K562 (cell line): ENCODE results near the gene FYTTD1. TPM values are rescaled to one million over a fixed set of nuclear protein-coding genes. Genes with fewer than 3 reads are reported as not detected.

Experiments
- ARID1B ChIP-seq: fragments of 450-650 bp; IDR thresholded peaks from 2 replicates; pipeline ENCODE4 v1.6.1; 2016; ENCODE audit warnings: antibody characterized with exemption, mild to moderate bottlenecking, inconsistent platforms
- BDP1 ChIP-seq: IDR thresholded peaks from 3 replicates; pipeline ENCODE4 v1.6.1; 2011; ENCODE audit not compliant: insufficient read length, insufficient read depth
- CTBP1 ChIP-seq: fragments of 450-650 bp; IDR thresholded peaks from 2 replicates; pipeline ENCODE4 v1.6.1; 2016; ENCODE audit warnings: borderline replicate concordance
- DIDO1 ChIP-seq: fragments of 450-650 bp; IDR thresholded peaks from 2 replicates; pipeline ENCODE4 v1.6.1; 2016; ENCODE audit warnings: low read depth, missing biosample characterization, missing genetic modification characterization
- DPF2 ChIP-seq: fragments of 450-650 bp; IDR thresholded peaks from 2 replicates; pipeline ENCODE4 v1.6.1; 2016
- ESRRA ChIP-seq: fragments of 450-650 bp; IDR thresholded peaks from 2 replicates; pipeline ENCODE4 v1.6.1; 2014; ENCODE audit warnings: low read depth, mild to moderate bottlenecking, moderate library complexity, borderline replicate concordance
- GATA2 ChIP-seq: sonication (generic); formaldehyde crosslinking; IDR thresholded peaks from 2 replicates; pipeline ENCODE4 v1.4.0; 2020; ENCODE audit warnings: mild to moderate bottlenecking, missing genetic modification reagents
- KLF16 ChIP-seq: IDR thresholded peaks from 2 replicates; pipeline ENCODE4 v1.6.1; 2016; ENCODE audit warnings: antibody characterized with exemption
- ZBTB12 ChIP-seq: fragments of 250-450 bp; sonication (Bioruptor Pico); IDR thresholded peaks from 2 replicates; pipeline ENCODE4 v1.4.0; 2020
- ZNF431 ChIP-seq: sonication (generic); formaldehyde crosslinking; IDR thresholded peaks from 2 replicates; pipeline ENCODE4 v1.8.0; 2022; ENCODE audit warnings: mild to moderate bottlenecking, missing genetic modification reagents
- ZNF512 ChIP-seq: IDR thresholded peaks from 2 replicates; pipeline ENCODE4 v1.6.1; 2016; ENCODE audit warnings: missing genetic modification characterization, missing compliant biosample characterization
- ZSCAN29 ChIP-seq: fragments of 450-650 bp; IDR thresholded peaks from 2 replicates; pipeline ENCODE4 v1.6.1; 2017
- polyA plus RNA-seq, 8 experiments: library from polyadenylated mRNA; depleted of rRNA in 4 of 8; stranded (reverse) in 5 of 8; unstranded in 3 of 8; fragments of >200 nt; fragmentation: Nextera tagmentation in 2 of 8; fragmentation: Illumina TruSeq in 1 of 8; extraction: Ambion mirVana in 2 of 8; extraction: Trizol in 1 of 8; gene quantifications; 2 replicates each; pipeline versions ENCODE4 v1.2.1 to v1.2.3, GENCODE V29; 2011 to 2014; ENCODE audit warnings: inconsistent platforms in 1 of 8, missing spikeins in 1 of 8
- total RNA-seq, 7 experiments: library from RNA; depleted of rRNA in 6 of 7; stranded (reverse); fragments of >200 nt in 6 of 7; fragmentation: Illumina TruSeq in 2 of 7; extraction: Trizol in 2 of 7; gene quantifications; 2 replicates each; pipeline versions ENCODE4 v1.2.1 to v1.2.3, GENCODE V29; 2011 to 2021; ENCODE audit warnings: low replicate concordance in 1 of 7
- TF ChIP-seq, protein P1 (sequence below): fragments of 450-650 bp; IDR thresholded peaks from 2 replicates; pipeline ENCODE4 v1.6.1; 2016; ENCODE audit warnings: mild to moderate bottlenecking, moderate library complexity
- TF ChIP-seq, protein P2 (sequence below): fragments of 250-450 bp; sonication (Bioruptor Pico); IDR thresholded peaks from 2 replicates; pipeline ENCODE4 v1.8.0; 2022; ENCODE audit warnings: moderate library complexity, mild to moderate bottlenecking, inconsistent platforms

FYTTD1 gene
- total and polyA plus RNA-seq, 9 of the 15 experiments (the other 6 are each of a cell fraction or from before 2014, with no cell fraction given): 35.7 to 106 (median 76.3) TPM

DNA sequence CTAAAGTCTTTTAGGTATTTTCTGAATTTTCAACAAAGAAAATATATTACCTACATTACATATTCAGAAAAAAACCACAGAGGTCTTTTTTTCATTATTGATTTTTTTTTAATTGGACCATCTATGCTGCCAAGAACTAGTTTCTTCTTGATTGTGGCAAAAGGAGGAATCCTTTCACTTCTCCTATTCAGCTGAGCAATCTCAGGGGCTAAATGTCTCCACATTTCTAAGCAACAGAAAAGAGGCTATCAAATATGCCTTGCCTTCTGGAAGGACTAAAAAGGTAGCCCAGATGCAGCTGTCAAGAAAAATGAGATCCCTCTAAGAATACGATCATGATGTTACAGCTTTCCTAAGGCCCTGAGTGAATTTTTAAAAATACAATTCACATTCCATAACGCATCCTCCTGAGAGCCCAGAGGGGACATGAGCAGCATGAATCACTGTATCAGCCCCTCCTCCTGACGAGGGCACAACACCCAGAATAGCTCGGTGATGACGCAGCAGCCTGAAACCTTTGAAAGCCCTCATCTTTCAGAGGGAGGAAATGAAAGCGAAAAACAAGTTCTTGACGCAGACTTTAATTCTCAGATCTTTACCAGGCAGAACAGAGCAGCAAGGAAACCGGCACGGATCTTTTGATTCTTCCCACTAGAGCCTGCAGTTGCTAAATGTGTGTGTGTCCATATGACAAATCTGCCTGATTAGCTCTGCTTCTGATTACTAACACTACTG lies 37.5 kb upstream of the FYTTD1 start (continued):
- no peak for TF ChIP-seq ZNF512 (tag)
- no peak for TF ChIP-seq BDP1
- TF ChIP-seq DIDO1 (tag): no peak
- TF ChIP-seq ARID1B: no peak
- TF ChIP-seq, protein P1, sequence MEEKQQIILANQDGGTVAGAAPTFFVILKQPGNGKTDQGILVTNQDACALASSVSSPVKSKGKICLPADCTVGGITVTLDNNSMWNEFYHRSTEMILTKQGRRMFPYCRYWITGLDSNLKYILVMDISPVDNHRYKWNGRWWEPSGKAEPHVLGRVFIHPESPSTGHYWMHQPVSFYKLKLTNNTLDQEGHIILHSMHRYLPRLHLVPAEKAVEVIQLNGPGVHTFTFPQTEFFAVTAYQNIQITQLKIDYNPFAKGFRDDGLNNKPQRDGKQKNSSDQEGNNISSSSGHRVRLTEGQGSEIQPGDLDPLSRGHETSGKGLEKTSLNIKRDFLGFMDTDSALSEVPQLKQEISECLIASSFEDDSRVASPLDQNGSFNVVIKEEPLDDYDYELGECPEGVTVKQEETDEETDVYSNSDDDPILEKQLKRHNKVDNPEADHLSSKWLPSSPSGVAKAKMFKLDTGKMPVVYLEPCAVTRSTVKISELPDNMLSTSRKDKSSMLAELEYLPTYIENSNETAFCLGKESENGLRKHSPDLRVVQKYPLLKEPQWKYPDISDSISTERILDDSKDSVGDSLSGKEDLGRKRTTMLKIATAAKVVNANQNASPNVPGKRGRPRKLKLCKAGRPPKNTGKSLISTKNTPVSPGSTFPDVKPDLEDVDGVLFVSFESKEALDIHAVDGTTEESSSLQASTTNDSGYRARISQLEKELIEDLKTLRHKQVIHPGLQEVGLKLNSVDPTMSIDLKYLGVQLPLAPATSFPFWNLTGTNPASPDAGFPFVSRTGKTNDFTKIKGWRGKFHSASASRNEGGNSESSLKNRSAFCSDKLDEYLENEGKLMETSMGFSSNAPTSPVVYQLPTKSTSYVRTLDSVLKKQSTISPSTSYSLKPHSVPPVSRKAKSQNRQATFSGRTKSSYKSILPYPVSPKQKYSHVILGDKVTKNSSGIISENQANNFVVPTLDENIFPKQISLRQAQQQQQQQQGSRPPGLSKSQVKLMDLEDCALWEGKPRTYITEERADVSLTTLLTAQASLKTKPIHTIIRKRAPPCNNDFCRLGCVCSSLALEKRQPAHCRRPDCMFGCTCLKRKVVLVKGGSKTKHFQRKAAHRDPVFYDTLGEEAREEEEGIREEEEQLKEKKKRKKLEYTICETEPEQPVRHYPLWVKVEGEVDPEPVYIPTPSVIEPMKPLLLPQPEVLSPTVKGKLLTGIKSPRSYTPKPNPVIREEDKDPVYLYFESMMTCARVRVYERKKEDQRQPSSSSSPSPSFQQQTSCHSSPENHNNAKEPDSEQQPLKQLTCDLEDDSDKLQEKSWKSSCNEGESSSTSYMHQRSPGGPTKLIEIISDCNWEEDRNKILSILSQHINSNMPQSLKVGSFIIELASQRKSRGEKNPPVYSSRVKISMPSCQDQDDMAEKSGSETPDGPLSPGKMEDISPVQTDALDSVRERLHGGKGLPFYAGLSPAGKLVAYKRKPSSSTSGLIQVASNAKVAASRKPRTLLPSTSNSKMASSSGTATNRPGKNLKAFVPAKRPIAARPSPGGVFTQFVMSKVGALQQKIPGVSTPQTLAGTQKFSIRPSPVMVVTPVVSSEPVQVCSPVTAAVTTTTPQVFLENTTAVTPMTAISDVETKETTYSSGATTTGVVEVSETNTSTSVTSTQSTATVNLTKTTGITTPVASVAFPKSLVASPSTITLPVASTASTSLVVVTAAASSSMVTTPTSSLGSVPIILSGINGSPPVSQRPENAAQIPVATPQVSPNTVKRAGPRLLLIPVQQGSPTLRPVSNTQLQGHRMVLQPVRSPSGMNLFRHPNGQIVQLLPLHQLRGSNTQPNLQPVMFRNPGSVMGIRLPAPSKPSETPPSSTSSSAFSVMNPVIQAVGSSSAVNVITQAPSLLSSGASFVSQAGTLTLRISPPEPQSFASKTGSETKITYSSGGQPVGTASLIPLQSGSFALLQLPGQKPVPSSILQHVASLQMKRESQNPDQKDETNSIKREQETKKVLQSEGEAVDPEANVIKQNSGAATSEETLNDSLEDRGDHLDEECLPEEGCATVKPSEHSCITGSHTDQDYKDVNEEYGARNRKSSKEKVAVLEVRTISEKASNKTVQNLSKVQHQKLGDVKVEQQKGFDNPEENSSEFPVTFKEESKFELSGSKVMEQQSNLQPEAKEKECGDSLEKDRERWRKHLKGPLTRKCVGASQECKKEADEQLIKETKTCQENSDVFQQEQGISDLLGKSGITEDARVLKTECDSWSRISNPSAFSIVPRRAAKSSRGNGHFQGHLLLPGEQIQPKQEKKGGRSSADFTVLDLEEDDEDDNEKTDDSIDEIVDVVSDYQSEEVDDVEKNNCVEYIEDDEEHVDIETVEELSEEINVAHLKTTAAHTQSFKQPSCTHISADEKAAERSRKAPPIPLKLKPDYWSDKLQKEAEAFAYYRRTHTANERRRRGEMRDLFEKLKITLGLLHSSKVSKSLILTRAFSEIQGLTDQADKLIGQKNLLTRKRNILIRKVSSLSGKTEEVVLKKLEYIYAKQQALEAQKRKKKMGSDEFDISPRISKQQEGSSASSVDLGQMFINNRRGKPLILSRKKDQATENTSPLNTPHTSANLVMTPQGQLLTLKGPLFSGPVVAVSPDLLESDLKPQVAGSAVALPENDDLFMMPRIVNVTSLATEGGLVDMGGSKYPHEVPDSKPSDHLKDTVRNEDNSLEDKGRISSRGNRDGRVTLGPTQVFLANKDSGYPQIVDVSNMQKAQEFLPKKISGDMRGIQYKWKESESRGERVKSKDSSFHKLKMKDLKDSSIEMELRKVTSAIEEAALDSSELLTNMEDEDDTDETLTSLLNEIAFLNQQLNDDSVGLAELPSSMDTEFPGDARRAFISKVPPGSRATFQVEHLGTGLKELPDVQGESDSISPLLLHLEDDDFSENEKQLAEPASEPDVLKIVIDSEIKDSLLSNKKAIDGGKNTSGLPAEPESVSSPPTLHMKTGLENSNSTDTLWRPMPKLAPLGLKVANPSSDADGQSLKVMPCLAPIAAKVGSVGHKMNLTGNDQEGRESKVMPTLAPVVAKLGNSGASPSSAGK: no peak
- peak; percentile 88 for TF ChIP-seq CTBP1
- TF ChIP-seq KLF16: no peak
- TF ChIP-seq ZNF431 (CRISPR knock-in tag): no peak
- no peak for TF ChIP-seq ZSCAN29
- no peak for TF ChIP-seq GATA2 (CRISPR knock-in tag)
- no peak for TF ChIP-seq ESRRA
- TF ChIP-seq DPF2: peak; percentile 68
- 0 out of 2 replicates have a peak, but pooled peaks have one; percentile 22 for TF ChIP-seq ZBTB12
- TF ChIP-seq, protein P2, sequence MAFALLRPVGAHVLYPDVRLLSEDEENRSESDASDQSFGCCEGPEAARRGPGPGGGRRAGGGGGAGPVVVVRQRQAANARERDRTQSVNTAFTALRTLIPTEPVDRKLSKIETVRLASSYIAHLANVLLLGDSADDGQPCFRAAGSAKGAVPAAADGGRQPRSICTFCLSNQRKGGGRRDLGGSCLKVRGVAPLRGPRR: no peak
